ENCODE results near the gene BTRC.
"Not testable (repeated sequence)": the region's sequence is repeated elsewhere in the genome, so short reads cannot be mapped to it uniquely, and the experiment has no call there.

The BTRC gene

GRCh38 chr10:101580486-101581399 is 226.8 kb downstream of the BTRC start:
- Histone ChIP-seq H3K27me3 (ENCODE audit: insufficient read depth, low read depth, severe bottlenecking) (no peaks in the 10 kb centered on the region), H3K27ac (peak overlapping the region; percentile 4), H3K9me3 (ENCODE audit: severe bottlenecking) (peaks cover 4% of the 10 kb centered on the region), H3K36me3 (peaks cover 14% of the 10 kb centered on the region), H3K4me3 (ENCODE audit: low read depth, low read length) (no peak overlapping the region)
- no peak for TF ChIP-seq CTCF (IDR thresholded peaks at IDR 0.05; ENCODE audit: low read depth, low read length)
- DNase-seq, result no peak

- no peak for DNase-seq
- Histone ChIP-seq H3K36me3 (peaks cover 10% of the 10 kb centered on the region), H3K27me3 (ENCODE audit: insufficient read depth, low read depth, severe bottlenecking) (no peaks in the 10 kb centered on the region), H3K27ac (no peak overlapping the region), H3K9me3 (ENCODE audit: severe bottlenecking) (no peaks in the 10 kb centered on the region), H3K4me3 (ENCODE audit: low read depth, low read length) (no peak overlapping the region)
- TF ChIP-seq CTCF (IDR thresholded peaks at IDR 0.05; ENCODE audit: low read depth, low read length), result no peak
These were observed 231.9 kb downstream of the BTRC start for GRCh38 chr10:101585841-101586240.

- peak within 1 kb of the TSS; percentile 58 for H3K4me3 ChIP-seq (ENCODE audit: low read depth, low read length)
- H3K9me3 ChIP-seq (ENCODE audit: severe bottlenecking), result no peaks in the 10 kb centered on the region
- H3K27me3 ChIP-seq (ENCODE audit: insufficient read depth, low read depth, severe bottlenecking), result no peaks in the 10 kb centered on the region
- TF ChIP-seq CTCF (IDR thresholded peaks at IDR 0.05; ENCODE audit: low read depth, low read length), result no peak
- peaks cover 10% of the 10 kb centered on the region for H3K36me3 ChIP-seq
- peak within 1 kb of the TSS; percentile 83 for H3K27ac ChIP-seq
- DNase-seq, result peak; percentile 96
These were observed 234.0 kb downstream of the BTRC start, which contains the start of the genes DPCD and POLL for GRCh38 chr10:101587725-101588653. Gene DPCD (plus strand): TSS chr10:101588321. CDS start chr10:101588337, 16 bp downstream. Gene POLL (minus strand): TSS chr10:101588257. CDS start chr10:101587360, 897 bp downstream.

GRCh38 chr10:101588879-101589278 is 234.9 kb downstream of the BTRC start:
- Histone ChIP-seq H3K27ac (no peak overlapping the region), H3K36me3 (peaks cover 10% of the 10 kb centered on the region), H3K4me3 (ENCODE audit: low read depth, low read length) (peak overlapping the region; percentile 58), H3K9me3 (ENCODE audit: severe bottlenecking) (no peaks in the 10 kb centered on the region), H3K27me3 (ENCODE audit: insufficient read depth, low read depth, severe bottlenecking) (no peaks in the 10 kb centered on the region)
- DNase-seq, result no peak
- TF ChIP-seq CTCF (IDR thresholded peaks at IDR 0.05; ENCODE audit: low read depth, low read length), result no peak

GRCh38 chr10:101593331-101593730 is 239.4 kb downstream of the BTRC start:
- not testable (repeated sequence) for H3K27ac ChIP-seq; H3K36me3 ChIP-seq; DNase-seq; H3K27me3 ChIP-seq (ENCODE audit: insufficient read depth, low read depth, severe bottlenecking); H3K4me3 ChIP-seq (ENCODE audit: low read depth, low read length); H3K9me3 ChIP-seq (ENCODE audit: severe bottlenecking)

All from WERI-Rb-1 (cell line).